H1 (cell line): ENCODE results near the gene ADCK1. TPM values are rescaled to one million over a fixed set of nuclear protein-coding genes. Genes with fewer than 3 reads are reported as not detected.
"Not testable (repeated sequence)": the region's sequence is repeated elsewhere in the genome, so short reads cannot be mapped to it uniquely, and the experiment has no call there.

Experiments used
- CTCF ChIA-PET: fragments of 300-600 bp; sonication (Branson Sonifier 250); formaldehyde crosslinking; loops from one replicate; lab custom pipeline; 2021; ENCODE audit not compliant: partially characterized antibody; lab: Charles Lee
- POLR2A ChIA-PET: fragments of 300-600 bp; sonication (Branson Sonifier 250); formaldehyde crosslinking; loops from one replicate; lab custom pipeline; 2021; ENCODE audit warnings: inconsistent platforms; ENCODE audit not compliant: partially characterized antibody; lab: Charles Lee
- DNase-seq, 2 experiments: peaks; one replicate each; pipeline versions ENCODE4 v3.0.0 to v3.0.0-alpha.2; 2010 to 2022; ENCODE audit warnings: low spot score in 2 of 2, low read depth in 1 of 2, mixed read lengths in 1 of 2
- FAIRE-seq: peaks from 2 replicates; lab custom pipeline; 2011; peaks lifted over from hg19 to GRCh38; lab: Jason Lieb, UNC
- H2AFZ ChIP-seq: 2 replicates; pipeline ENCODE4 v1.8.1; 2012; ENCODE audit warnings: low read length, inconsistent platforms
- H2AK5ac ChIP-seq: 2 replicates; pipeline ENCODE4 v1.6.1; 2013; ENCODE audit warnings: low read depth, low read length
- H2BK120ac ChIP-seq: replicated peaks from 2 replicates; pipeline ENCODE3; 2013; ENCODE audit warnings: low read depth, low read length, inconsistent platforms
- H2BK12ac ChIP-seq: 2 replicates; pipeline ENCODE4 v1.6.1; 2013; ENCODE audit warnings: low read depth, low read length
- H2BK15ac ChIP-seq: 2 replicates; pipeline ENCODE4 v1.6.1; 2013; ENCODE audit warnings: low read length
- H2BK20ac ChIP-seq: 2 replicates; pipeline ENCODE4 v1.6.1; 2013; ENCODE audit warnings: low read length
- H2BK5ac ChIP-seq: 2 replicates; pipeline ENCODE4 v1.6.1; 2013; ENCODE audit warnings: low read depth, low read length
- H3K14ac ChIP-seq: 2 replicates; pipeline ENCODE4 v1.6.1; 2013; ENCODE audit warnings: inconsistent platforms; ENCODE audit not compliant: insufficient read length
- H3K18ac ChIP-seq: 2 replicates; pipeline ENCODE4 v1.6.1; 2013; ENCODE audit warnings: low read length; ENCODE audit errors: extremely low read depth
- H3K23ac ChIP-seq: 2 replicates; pipeline ENCODE4 v1.6.1; 2013; ENCODE audit warnings: inconsistent platforms; ENCODE audit not compliant: insufficient read length
- H3K23me2 ChIP-seq: 2 replicates; pipeline ENCODE4 v1.6.1; 2013; ENCODE audit warnings: low read depth, low read length
- H3K27ac ChIP-seq: 2 replicates; pipeline ENCODE4 v1.6.1; 2011; ENCODE audit warnings: low read depth, low read length, inconsistent platforms
- H3K27me3 ChIP-seq, 4 experiments: replicated peaks in 1 of 4; 1 replicate in 1 of 4; 2 replicates in 3 of 4; pipeline versions ENCODE4 v1.6.1 to v1.8.1; 2011 to 2013; ENCODE audit warnings: low read length in 3 of 4, mild to moderate bottlenecking in 3 of 4, inconsistent platforms in 2 of 4, mixed read lengths in 2 of 4, moderate library complexity in 1 of 4; ENCODE audit not compliant: control insufficient read depth in 3 of 4, insufficient read depth in 3 of 4; ENCODE audit errors: extremely low read depth in 1 of 4
- H3K36me3 ChIP-seq, 4 experiments: 2 replicates each; pipeline versions ENCODE4 v1.6.1 to v1.8.1; 2011 to 2013; ENCODE audit warnings: mild to moderate bottlenecking in 4 of 4, low read length in 3 of 4, moderate library complexity in 2 of 4, control low read depth in 1 of 4, inconsistent platforms in 1 of 4; ENCODE audit not compliant: insufficient read depth in 4 of 4, control insufficient read depth in 2 of 4
- H3K4ac ChIP-seq: replicated peaks from 2 replicates; pipeline ENCODE3; 2013; ENCODE audit warnings: low read length, low read depth, mixed read lengths, inconsistent platforms; ENCODE audit not compliant: insufficient read length
- H3K4me1 ChIP-seq, 4 experiments: replicated peaks in 1 of 4; 1 replicate in 1 of 4; 2 replicates in 3 of 4; pipeline versions ENCODE4 v1.6.1 to v1.8.1; 2011 to 2013; ENCODE audit warnings: low read length in 3 of 4, inconsistent platforms in 2 of 4, mixed read lengths in 1 of 4; ENCODE audit not compliant: insufficient read depth in 4 of 4, control insufficient read depth in 3 of 4
- H3K4me2 ChIP-seq, 2 experiments: 2 replicates each; pipeline versions ENCODE4 v1.6.1 to v1.8.1; 2011 to 2013; ENCODE audit warnings: low read depth in 2 of 2, low read length in 2 of 2, control low read depth in 1 of 2, inconsistent platforms in 1 of 2, mild to moderate bottlenecking in 1 of 2; ENCODE audit not compliant: insufficient read depth in 1 of 2
- H3K4me3 ChIP-seq, 4 experiments: fragments of 200-600, 300-600 bp in 1 of 4; sonication (generic), shearing (Covaris generic), sonication (Bioruptor Twin) in 1 of 4; 2 replicates each; pipeline versions ENCODE4 v1.5.1 to v1.8.1; 2011 to 2016; ENCODE audit warnings: low read length in 4 of 4, low read depth in 3 of 4, control low read depth in 2 of 4, inconsistent platforms in 2 of 4, mild to moderate bottlenecking in 2 of 4, mixed read lengths in 1 of 4, moderate library complexity in 1 of 4; ENCODE audit not compliant: insufficient read depth in 2 of 4; ENCODE audit errors: extremely low read depth in 1 of 4
- H3K56ac ChIP-seq: replicated peaks from 2 replicates; pipeline ENCODE3; 2013; ENCODE audit warnings: low read depth, mild to moderate bottlenecking, mixed read lengths, low read length, inconsistent platforms; ENCODE audit not compliant: insufficient read length
- H3K79me1 ChIP-seq: 2 replicates; pipeline ENCODE4 v1.6.1; 2013; ENCODE audit warnings: low read depth, low read length, control low read depth
- H3K79me2 ChIP-seq, 2 experiments: 2 replicates each; pipeline versions ENCODE4 v1.6.1 to v1.8.1; 2012 to 2013; ENCODE audit warnings: low read length in 2 of 2, mild to moderate bottlenecking in 2 of 2, inconsistent platforms in 1 of 2; ENCODE audit not compliant: insufficient read depth in 2 of 2, control insufficient read depth in 1 of 2
- H3K9ac ChIP-seq, 4 experiments: replicated peaks in 1 of 4; 1 replicate in 1 of 4; 2 replicates in 3 of 4; pipeline versions ENCODE4 v1.6.1 to v1.8.1; 2011 to 2013; ENCODE audit warnings: low read depth in 3 of 4, low read length in 3 of 4, control low read depth in 2 of 4, mild to moderate bottlenecking in 2 of 4, moderate library complexity in 2 of 4, inconsistent platforms in 1 of 4; ENCODE audit errors: extremely low read depth in 1 of 4
- H3K9me3 ChIP-seq, 2 experiments: 2 replicates each; pipeline versions ENCODE4 v1.6.1 to v1.8.1; 2012 to 2013; ENCODE audit warnings: mild to moderate bottlenecking in 2 of 2, moderate library complexity in 2 of 2, control low read depth in 1 of 2, inconsistent platforms in 1 of 2, low read depth in 1 of 2, low read length in 1 of 2, mixed read lengths in 1 of 2; ENCODE audit not compliant: insufficient read depth in 2 of 2
- H4K20me1 ChIP-seq, 2 experiments: replicated peaks in 1 of 2; 2 replicates each; pipeline versions ENCODE3 to v1.8.1; 2011 to 2013; ENCODE audit warnings: inconsistent platforms in 2 of 2, low read length in 2 of 2, mild to moderate bottlenecking in 1 of 2; ENCODE audit not compliant: insufficient read depth in 2 of 2, control insufficient read depth in 1 of 2
- H4K5ac ChIP-seq: 2 replicates; pipeline ENCODE4 v1.6.1; 2013; ENCODE audit warnings: low read length, low read depth, mixed read lengths, inconsistent platforms; ENCODE audit not compliant: insufficient read length
- H4K8ac ChIP-seq: 2 replicates; pipeline ENCODE4 v1.8.0; 2013; ENCODE audit warnings: mild to moderate bottlenecking, moderate library complexity, low read length, inconsistent platforms; ENCODE audit not compliant: insufficient read depth; ENCODE audit errors: extremely low read depth
- H4K91ac ChIP-seq: replicated peaks from 2 replicates; pipeline ENCODE3; 2013; ENCODE audit warnings: low read length, mixed read lengths, inconsistent platforms; ENCODE audit not compliant: insufficient read length
- WGBS, 2 experiments: shearing (Covaris generic) in 1 of 2; methylation state at CpG; one replicate each; pipeline versions ENCODE4 v1.1.6 to v1.1.7; 2013 to 2015; ENCODE audit warnings: low lambda C conversion rate in 2 of 2, mixed read lengths in 2 of 2, inconsistent platforms in 1 of 2, low coverage in 1 of 2, missing lambda C conversion rate in 1 of 2; ENCODE audit not compliant: insufficient replicate concordance in 2 of 2, insufficient coverage in 1 of 2, insufficient read length in 1 of 2; ENCODE audit errors: extremely low coverage in 1 of 2, missing lambda C conversion rate in 1 of 2; 5-methylcytosine and 5-hydroxymethylcytosine counted together
- polyA plus RNA-seq, 7 experiments: library from polyadenylated mRNA; depleted of rRNA in 3 of 7; stranded (reverse) in 5 of 7; unstranded in 2 of 7; fragments of >200 nt in 5 of 7; fragments of 200-250 nt in 2 of 7; gene quantifications; 1 replicate in 5 of 7; 2 replicates in 1 of 7; 4 replicates in 1 of 7; pipeline versions ENCODE4 v1.2.1 to v1.2.3, GENCODE V29; 2011 to 2013; ENCODE audit warnings: missing spikeins in 2 of 7, mixed read lengths in 2 of 7
- total RNA-seq: library from RNA; stranded (reverse); fragmentation: NEBNext Ultra II Directional; extraction: Animal tissue kit (Norgen Biotek cat#: 25700); gene quantifications from 2 replicates; pipeline ENCODE4 v1.2.1, GENCODE V29; 2021

ADCK1 gene
- total and polyA plus RNA-seq, 2 of the 8 experiments (the other 6 are each of a cell fraction or from before 2014, with no cell fraction given), result 11.0 to 16.8 TPM

DNA sequence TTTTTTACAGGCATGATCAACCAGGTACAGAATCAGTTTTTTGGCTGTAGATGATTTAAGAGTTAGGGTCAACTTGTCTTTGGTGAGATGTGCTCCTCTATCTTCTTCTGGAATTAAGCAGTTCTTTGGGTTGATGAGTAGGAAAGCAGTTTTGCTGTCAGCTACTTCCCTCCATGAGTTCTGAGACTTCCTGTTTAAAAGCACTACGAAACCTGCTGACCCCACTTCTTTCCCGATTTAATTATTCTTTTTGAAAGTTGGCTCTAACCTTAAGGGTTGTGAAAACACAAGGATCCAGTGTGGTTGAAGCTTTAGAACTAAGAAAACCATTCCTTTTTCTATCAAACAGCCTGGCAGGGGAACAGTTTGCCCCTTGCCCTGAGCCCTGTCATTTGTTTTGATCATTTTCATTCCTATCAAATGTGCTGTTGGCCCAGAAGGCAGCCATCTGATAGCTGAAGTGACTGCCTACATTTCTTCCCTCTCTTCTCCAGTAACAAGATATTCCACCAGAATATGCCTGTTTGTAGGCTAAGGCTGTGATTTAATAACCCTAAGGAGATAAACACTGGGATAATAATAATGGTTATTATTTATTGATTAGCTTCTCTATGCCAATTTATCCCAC is 31.4 kb upstream of the ADCK1 start:
- H4K5ac ChIP-seq, H2BK5ac ChIP-seq, H3K4me3 ChIP-seq, H2BK120ac ChIP-seq, H3K27me3 ChIP-seq, H3K4ac ChIP-seq, H2AFZ ChIP-seq, H4K91ac ChIP-seq, DNase-seq, H3K79me2 ChIP-seq, H2AK5ac ChIP-seq, H3K27ac ChIP-seq, H3K18ac ChIP-seq, H3K23me2 ChIP-seq, H3K79me1 ChIP-seq, FAIRE-seq, H3K36me3 ChIP-seq, H3K4me1 ChIP-seq, H2BK12ac ChIP-seq, H3K23ac ChIP-seq, CTCF ChIA-PET, H3K9me3 ChIP-seq, H2BK15ac ChIP-seq, H3K56ac ChIP-seq, H4K20me1 ChIP-seq, H2BK20ac ChIP-seq, H4K8ac ChIP-seq, H3K9ac ChIP-seq, H3K14ac ChIP-seq, H3K4me2 ChIP-seq: not testable (repeated sequence)
- POLR2A ChIA-PET, result interaction anchor here (0.7 kb wide), 1 partner anchor 8 kb away, joined by 3 read pairs; no protein-coding TSS in a partner anchor
- WGBS, 2 experiments, result 96% methylated on average over 2 of the region's 2 CpGs; no CpG with 5 or more reads in 1 of the 2 experiments

DNA sequence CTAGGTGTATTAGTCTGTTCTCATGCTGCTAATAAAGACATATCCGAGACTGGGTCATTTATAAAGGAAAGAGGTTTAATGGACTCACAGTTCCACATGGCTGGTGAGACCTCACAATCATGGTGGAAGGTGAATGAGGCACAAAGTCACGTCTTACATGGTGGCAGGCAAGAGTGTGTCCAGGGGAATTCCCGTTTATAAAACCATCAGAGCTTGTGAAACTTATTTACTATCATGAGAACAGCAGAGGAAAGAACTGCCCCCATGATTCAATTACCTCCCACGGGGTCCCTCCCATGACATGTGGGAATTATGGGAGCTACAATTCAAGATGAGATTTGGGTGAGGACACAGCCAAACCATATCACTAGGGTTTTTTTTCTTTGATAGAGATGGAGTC is 25.9 kb upstream of the ADCK1 start:
- H3K4me2 ChIP-seq, H3K56ac ChIP-seq, H3K23ac ChIP-seq, H3K4ac ChIP-seq, H3K9me3 ChIP-seq, H3K9ac ChIP-seq, H3K27ac ChIP-seq, H3K23me2 ChIP-seq, H2BK20ac ChIP-seq, H3K36me3 ChIP-seq, H3K79me2 ChIP-seq, H2BK15ac ChIP-seq, H3K18ac ChIP-seq, H3K4me1 ChIP-seq, H2BK5ac ChIP-seq, H2AK5ac ChIP-seq, H2BK120ac ChIP-seq, DNase-seq, H2BK12ac ChIP-seq, H4K5ac ChIP-seq, H3K79me1 ChIP-seq, H4K8ac ChIP-seq, H3K4me3 ChIP-seq, H2AFZ ChIP-seq, H3K14ac ChIP-seq, H3K27me3 ChIP-seq, H4K20me1 ChIP-seq, FAIRE-seq, H4K91ac ChIP-seq: not testable (repeated sequence)
- 89% methylated on average over 4 of the region's 4 CpGs; no CpG with 5 or more reads in 1 of the 2 experiments for WGBS, 2 experiments
- POLR2A ChIA-PET, result interaction anchor here (0.7 kb wide), 1 partner anchor 106 kb away, joined by 3 read pairs; no protein-coding TSS in a partner anchor
- CTCF ChIA-PET, result interaction anchor here (1.3 kb wide), 1 partner anchor 12 kb away, joined by 3 read pairs; no protein-coding TSS in a partner anchor
